AG09309 (cell line): ENCODE data around the gene GINS3.

ENCODE experiments used
- DNase-seq: peaks from one replicate; pipeline ENCODE4 v3.0.0-alpha.2; 2010; ENCODE audit warnings: low read depth
- H3K4me3 ChIP-seq: 2 replicates; pipeline ENCODE4 v1.5.1; 2011; ENCODE audit warnings: mild to moderate bottlenecking, low read depth, low read length, moderate library complexity; ENCODE audit not compliant: control insufficient read depth
- CTCF ChIP-seq: IDR thresholded peaks from 2 replicates; pipeline ENCODE4 v1.5.1; 2011; ENCODE audit warnings: mild to moderate bottlenecking, low read depth, low read length, inconsistent platforms; ENCODE audit not compliant: insufficient read depth, control insufficient read depth; ENCODE audit errors: missing control alignments

GINS3 gene

GRCh38 chr16:58454178-58454577 is 61.9 kb downstream of the GINS3 start:
- TF ChIP-seq CTCF = no peak
- DNase-seq = no peak
- no peak overlapping the region for H3K4me3 ChIP-seq

- no peak for DNase-seq
- TF ChIP-seq CTCF = no peak
- H3K4me3 ChIP-seq = no peak overlapping the region
Measured at GRCh38 chr16:58454856-58455255, 62.6 kb downstream of the GINS3 start.
